ENCODE data around the gene TTBK2. TPM values are rescaled to one million over a fixed set of nuclear protein-coding genes. Genes with fewer than 3 reads are reported as not detected.

TTBK2 gene
- total RNA-seq, 2 donors from 2014 or later, result 17.9 to 24.8 TPM

GRCh38 chr15:42796955-42797782 lies 123.4 kb downstream of the TTBK2 start:
- no peak overlapping the region for H3K4me3 ChIP-seq (ENCODE audit: low read length)
- H3K36me3 ChIP-seq (ENCODE audit: control insufficient read depth, insufficient read depth, low read length), result no peaks in the 10 kb centered on the region
- H3K4me1 ChIP-seq (ENCODE audit: control insufficient read depth, insufficient read depth, low read length), result no peaks in the 10 kb centered on the region
- H3K27me3 ChIP-seq (ENCODE audit: control insufficient read depth, insufficient read depth, low read length, poor library complexity, severe bottlenecking), result no peaks in the 10 kb centered on the region
- H3K27me3 Mint-ChIP-seq (ENCODE audit: insufficient read depth), result no peaks in the 10 kb centered on the region
- no peaks in the 10 kb centered on the region for H3K4me1 Mint-ChIP-seq
- H3K9ac ChIP-seq (ENCODE audit: extremely low read depth, low read length, poor library complexity, severe bottlenecking), result no peak overlapping the region
- 87 to 90% methylated on average over 3 to 5 of the region's 5 CpGs for WGBS, 2 experiments (ENCODE audit: insufficient coverage in 1 of 2, insufficient read length in 1 of 2)
- TF ChIP-seq CTCF (conservative IDR thresholded peaks at IDR 0.05), result no peak
- H3K27ac Mint-ChIP-seq, result no peak overlapping the region
- no peaks in the 10 kb centered on the region for H3K9me3 ChIP-seq (ENCODE audit: control insufficient read depth, low read length)
- H3K4me3 Mint-ChIP-seq, result no peak overlapping the region
- H3K27ac ChIP-seq (ENCODE audit: low read depth, low read length), result no peak overlapping the region
- no peak for DNase-seq
- H3K9me3 Mint-ChIP-seq, result no peaks in the 10 kb centered on the region
- H3K36me3 Mint-ChIP-seq (ENCODE audit: low read depth), result peaks cover 11% of the 10 kb centered on the region

- Mint-ChIP-seq H3K9me3 (no peaks in the 10 kb centered on the region), H3K4me1 (no peaks in the 10 kb centered on the region), H3K27me3 (ENCODE audit: insufficient read depth) (no peaks in the 10 kb centered on the region), H3K27ac (no peak overlapping the region), H3K36me3 (ENCODE audit: low read depth) (no peaks in the 10 kb centered on the region), H3K4me3 (no peak overlapping the region)
- Histone ChIP-seq H3K36me3 (ENCODE audit: control insufficient read depth, insufficient read depth, low read length) (no peaks in the 10 kb centered on the region), H3K27me3 (ENCODE audit: control insufficient read depth, insufficient read depth, low read length, poor library complexity, severe bottlenecking) (no peaks in the 10 kb centered on the region), H3K4me3 (ENCODE audit: low read length) (no peak overlapping the region), H3K27ac (ENCODE audit: low read depth, low read length) (no peak overlapping the region), H3K9me3 (ENCODE audit: control insufficient read depth, low read length) (no peaks in the 10 kb centered on the region), H3K4me1 (ENCODE audit: control insufficient read depth, insufficient read depth, low read length) (no peaks in the 10 kb centered on the region), H3K9ac (ENCODE audit: extremely low read depth, low read length, poor library complexity, severe bottlenecking) (no peak overlapping the region)
- no peak for TF ChIP-seq CTCF (conservative IDR thresholded peaks at IDR 0.05)
- no peak for DNase-seq
These were observed 131.9 kb downstream of the TTBK2 start for GRCh38 chr15:42788725-42789124.

GRCh38 chr15:42786978-42787377 lies 133.6 kb downstream of the TTBK2 start:
- 87 to 89% methylated on average over 5 of the region's 5 CpGs for WGBS, 2 experiments (ENCODE audit: insufficient coverage in 1 of 2, insufficient read length in 1 of 2)
- no peaks in the 10 kb centered on the region for H3K27me3 ChIP-seq (ENCODE audit: control insufficient read depth, insufficient read depth, low read length, poor library complexity, severe bottlenecking)

More at GRCh38 chr15:42786978-42787377, 133.6 kb downstream of the TTBK2 start:
- no peak for TF ChIP-seq CTCF (conservative IDR thresholded peaks at IDR 0.05)
- Histone ChIP-seq H3K4me3 (ENCODE audit: low read length) (no peak overlapping the region), H3K9ac (ENCODE audit: extremely low read depth, low read length, poor library complexity, severe bottlenecking) (no peak overlapping the region), H3K4me1 (ENCODE audit: control insufficient read depth, insufficient read depth, low read length) (no peaks in the 10 kb centered on the region), H3K9me3 (ENCODE audit: control insufficient read depth, low read length) (no peaks in the 10 kb centered on the region), H3K27ac (ENCODE audit: low read depth, low read length) (no peak overlapping the region), H3K36me3 (ENCODE audit: control insufficient read depth, insufficient read depth, low read length) (peaks cover 7% of the 10 kb centered on the region)
- H3K36me3 Mint-ChIP-seq (ENCODE audit: low read depth), result peaks cover 11% of the 10 kb centered on the region
- H3K4me1 Mint-ChIP-seq, result no peaks in the 10 kb centered on the region
- no peaks in the 10 kb centered on the region for H3K9me3 Mint-ChIP-seq
- no peak overlapping the region for H3K4me3 Mint-ChIP-seq
- no peak overlapping the region for H3K27ac Mint-ChIP-seq
- no peak for DNase-seq
- H3K27me3 Mint-ChIP-seq (ENCODE audit: insufficient read depth), result no peaks in the 10 kb centered on the region
